ENCODE measurements around the gene AP3M1.

AP3M1 gene

DNA sequence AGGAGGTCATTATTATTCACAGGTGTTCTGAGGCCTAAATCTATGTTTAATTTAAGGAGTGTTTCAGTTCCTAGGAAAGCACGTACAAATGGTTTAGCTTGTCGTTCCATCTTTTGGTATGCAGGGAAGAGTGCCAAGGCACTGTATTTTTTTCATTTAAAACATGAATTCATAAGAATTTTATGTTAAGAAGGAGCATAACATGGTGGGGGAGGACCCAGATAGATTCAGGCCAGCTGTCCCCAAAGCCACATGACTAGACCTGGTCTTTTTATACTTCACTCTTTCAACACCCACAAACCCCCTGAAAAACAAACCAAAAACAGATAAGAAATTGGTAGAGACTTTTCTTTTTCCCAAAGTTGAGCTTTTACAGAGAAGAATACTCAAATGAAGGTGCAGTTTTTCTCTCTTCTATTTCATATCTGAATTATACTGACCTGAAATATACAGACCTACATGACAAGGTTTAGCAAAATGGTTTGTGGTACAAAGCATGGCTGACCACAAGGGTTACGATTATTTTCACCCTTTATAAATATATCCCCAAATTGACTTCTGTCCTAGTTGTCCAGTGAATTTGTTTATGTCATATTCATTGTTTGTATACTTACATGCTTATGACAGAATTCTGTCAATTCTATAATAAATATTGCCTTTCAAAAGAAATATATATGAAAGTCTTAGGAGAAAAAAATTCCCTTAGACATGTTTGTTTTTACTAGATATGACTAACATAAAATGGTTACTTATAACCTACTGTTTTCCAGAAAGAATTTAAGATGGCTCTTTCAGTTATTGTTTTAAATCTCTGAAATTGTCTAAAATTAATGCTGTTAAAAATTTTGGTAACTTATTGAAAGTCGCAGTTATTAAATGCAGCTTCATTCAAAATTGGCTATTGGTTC, 71.3 kb downstream of the AP3M1 start:
- DNase-seq = no peak

DNA sequence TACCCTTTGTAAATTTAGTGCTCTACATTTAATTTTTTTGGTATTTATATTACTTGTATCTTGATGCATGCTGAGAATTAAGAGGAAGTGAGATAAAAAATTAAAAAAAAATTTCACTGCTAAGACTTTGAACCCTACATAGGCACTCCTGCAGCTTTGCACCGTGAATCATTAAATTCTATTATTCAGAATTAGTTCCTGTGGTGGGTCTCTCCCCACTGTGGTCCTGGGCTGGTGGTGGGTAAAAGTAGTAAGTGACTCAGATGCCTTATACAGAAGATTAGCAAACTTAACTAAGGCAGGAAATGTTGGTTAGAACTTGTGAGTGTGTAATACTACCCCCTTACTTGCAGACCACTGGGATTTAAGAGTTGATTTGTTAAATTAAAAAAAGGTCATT, 72.6 kb downstream of the AP3M1 start:
- DNase-seq = no peak

DNA sequence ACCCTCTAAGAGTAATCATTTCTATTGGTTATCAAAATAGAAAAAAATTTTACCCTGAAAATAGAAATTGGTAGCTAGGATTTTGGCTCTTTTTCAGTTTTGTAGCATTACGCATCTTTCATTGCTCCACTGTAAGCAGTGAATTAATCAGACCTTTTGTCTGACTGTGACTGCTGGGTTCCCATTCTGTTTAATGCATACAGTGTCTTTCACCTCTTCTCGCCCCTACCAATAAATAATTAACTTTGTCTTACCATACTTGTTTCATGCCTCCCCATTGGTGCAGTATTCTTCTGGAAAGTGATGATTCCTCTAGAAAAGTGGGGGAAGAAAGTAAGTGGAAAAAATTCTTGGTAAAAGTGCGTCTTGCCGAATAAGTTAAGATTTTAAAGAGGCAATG, 73.2 kb downstream of the AP3M1 start:
- DNase-seq = no peak

DNA sequence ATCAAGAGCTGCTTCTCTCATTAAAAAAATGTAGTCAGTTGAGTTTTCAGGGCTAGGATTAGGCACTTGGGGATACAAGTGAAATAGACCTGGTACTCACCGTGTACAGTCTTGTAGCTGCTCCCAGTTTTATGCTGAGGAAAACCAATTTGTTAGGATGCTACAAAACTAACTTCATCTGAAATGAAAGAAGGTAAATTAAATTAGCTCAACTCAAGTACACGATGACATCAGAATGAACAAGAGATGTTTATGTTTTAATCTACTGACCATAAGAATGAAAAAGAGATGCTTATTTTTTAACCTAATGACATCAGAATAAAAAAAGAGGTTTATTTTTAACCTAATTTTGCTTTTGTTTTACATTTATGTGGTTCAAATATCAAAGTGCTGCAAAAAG, 73.7 kb downstream of the AP3M1 start:
- DNase-seq = no peak

DNA sequence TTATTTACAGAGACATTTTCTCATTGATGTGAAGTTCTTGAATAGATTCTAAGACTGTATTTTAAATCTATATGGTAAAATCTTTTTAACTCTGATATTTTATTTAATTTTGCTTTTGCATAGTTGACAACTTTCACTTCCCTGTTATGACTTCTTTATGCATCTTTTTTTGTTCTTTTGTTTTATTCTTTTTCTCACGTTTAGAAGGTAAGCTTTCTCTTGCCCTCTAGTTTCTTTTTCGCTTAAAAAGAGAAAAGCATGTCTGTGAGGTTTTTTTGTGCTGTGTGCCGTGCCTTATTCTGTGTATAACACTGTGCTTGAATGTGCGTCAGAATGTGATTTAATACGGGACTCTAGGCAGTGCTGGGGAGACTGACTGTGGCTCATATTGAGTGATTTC, 74.7 kb downstream of the AP3M1 start:
- no peak for DNase-seq

DNA sequence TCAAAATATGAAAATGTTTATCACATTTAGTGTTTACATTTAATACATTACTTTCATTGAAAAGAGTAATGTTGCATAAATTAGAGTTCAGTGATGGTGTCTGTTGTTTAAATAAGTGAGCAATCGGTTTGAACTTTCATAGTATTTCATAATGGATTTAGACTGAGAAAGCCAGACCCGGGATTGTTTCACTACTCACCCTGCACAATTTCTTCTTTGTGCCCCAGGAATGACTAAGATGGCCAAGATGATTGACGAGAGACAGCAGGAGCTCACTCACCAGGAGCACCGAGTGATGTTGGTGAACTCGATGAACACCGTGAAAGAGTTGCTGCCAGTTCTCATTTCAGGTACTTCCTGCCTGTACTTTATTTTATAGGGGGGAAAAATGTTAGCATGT, 78.1 kb downstream of the AP3M1 start:
- DNase-seq = no peak

DNA sequence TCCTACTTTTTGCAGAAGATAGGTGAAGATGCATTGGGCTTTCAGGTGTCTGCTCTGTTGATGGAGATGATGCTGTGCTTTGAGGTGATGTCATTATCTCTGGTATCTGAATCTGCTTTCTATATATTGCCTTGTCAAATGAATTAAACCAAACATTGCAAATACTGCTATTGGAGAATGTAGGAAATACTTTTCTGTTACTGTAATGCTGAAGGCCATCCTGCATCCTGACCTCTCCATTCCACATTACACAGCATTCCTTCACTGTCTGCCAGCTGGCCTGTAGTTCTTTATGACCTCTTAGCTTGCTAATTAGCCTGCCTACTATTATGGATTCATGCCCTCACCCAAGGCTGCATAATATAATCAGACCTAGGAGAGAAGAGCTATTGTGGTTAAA, 79.5 kb downstream of the AP3M1 start:
- DNase-seq = no peak

Data from NCI-H345 (cell line).